ENCODE measurements around the gene CPNE5. TPM values are rescaled to one million over a fixed set of nuclear protein-coding genes. Genes with fewer than 3 reads are reported as not detected.

CPNE5 gene
- total RNA-seq, 1 donor from 2014 or later: 1.2 TPM

DNA sequence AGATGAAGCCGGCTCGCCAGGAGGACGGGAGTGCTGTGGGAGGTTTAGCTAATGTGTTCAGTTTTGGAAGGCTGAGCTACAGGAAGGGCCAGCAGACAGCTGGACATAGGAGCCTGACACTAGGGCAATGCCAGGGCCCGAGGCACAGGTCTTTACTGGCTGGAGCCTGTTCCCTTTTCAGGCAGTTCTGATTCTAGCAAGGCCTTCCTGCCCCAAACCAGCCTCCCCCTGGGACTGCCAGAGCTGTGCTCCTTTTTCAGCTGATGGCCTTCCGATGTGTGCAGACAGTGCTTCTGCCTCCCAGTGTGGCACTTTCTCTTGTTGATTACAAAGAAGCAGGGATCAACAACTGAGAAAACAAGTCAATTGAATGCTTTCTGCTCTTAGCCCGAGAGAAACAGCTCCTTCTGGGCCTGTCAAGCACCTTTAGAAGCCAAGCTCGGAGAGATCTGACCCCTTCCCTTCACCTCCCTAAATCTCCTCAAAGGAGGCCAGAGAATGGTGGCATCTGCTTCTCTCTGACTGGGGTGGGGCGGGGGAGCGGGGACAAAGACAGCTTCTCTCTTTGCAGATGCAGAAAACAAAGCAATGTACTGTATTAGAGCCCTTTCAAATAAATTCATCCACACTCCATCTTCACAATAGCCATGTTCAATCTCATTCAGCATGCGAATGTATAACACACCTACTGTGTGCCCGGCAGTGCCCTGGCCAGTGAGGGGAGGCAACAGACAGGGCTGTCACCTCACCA lies 78.4 kb downstream of the CPNE5 start:
- TF ChIP-seq, protein P1, sequence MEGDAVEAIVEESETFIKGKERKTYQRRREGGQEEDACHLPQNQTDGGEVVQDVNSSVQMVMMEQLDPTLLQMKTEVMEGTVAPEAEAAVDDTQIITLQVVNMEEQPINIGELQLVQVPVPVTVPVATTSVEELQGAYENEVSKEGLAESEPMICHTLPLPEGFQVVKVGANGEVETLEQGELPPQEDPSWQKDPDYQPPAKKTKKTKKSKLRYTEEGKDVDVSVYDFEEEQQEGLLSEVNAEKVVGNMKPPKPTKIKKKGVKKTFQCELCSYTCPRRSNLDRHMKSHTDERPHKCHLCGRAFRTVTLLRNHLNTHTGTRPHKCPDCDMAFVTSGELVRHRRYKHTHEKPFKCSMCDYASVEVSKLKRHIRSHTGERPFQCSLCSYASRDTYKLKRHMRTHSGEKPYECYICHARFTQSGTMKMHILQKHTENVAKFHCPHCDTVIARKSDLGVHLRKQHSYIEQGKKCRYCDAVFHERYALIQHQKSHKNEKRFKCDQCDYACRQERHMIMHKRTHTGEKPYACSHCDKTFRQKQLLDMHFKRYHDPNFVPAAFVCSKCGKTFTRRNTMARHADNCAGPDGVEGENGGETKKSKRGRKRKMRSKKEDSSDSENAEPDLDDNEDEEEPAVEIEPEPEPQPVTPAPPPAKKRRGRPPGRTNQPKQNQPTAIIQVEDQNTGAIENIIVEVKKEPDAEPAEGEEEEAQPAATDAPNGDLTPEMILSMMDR (IDR thresholded peaks at IDR 0.05; ENCODE audit: unreplicated experiment): no peak
- DNase-seq (ENCODE audit: low spot score in 2 of 2, unreplicated experiment in 2 of 2): no peak
- H3K27me3 Mint-ChIP-seq (ENCODE audit: low read depth): peaks cover 5% of the 10 kb centered on the region
- H3K9me3 Mint-ChIP-seq: no peaks in the 10 kb centered on the region
- peaks cover 8% of the 10 kb centered on the region for H3K4me1 Mint-ChIP-seq
- no peak overlapping the region for H3K27ac Mint-ChIP-seq
- no peaks in the 10 kb centered on the region for H3K36me3 Mint-ChIP-seq
- H3K4me3 Mint-ChIP-seq: no peak overlapping the region

DNA sequence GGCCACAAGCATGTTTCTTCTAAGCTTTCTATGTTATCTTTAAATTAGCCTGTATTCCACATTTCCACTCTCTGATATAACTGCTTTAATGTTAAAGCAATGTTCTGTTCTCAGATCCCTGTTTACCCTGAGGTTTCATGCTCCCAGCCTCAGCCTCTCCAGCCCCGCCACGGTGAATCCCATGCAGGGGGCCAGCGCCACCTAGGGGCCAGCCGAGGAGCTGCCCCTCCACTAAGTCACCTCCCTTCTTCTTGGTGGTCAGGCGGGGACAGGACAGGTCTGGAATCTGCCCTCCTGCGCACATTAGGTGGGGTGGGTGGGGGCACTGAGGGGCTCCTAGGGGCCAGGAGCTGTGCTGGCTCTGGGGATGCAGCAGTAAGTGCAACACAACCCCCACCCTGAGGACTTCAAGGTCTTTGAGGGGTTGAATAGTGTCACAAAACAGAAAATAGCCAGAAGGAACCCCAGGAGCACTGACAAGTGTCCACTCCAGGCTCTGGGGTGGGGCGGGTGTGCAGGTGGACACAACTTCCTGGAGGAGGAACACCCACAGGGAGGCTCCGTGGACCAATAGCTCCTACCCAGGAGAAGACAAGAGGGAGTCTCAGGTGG lies 80.0 kb downstream of the CPNE5 start:
- DNase-seq (ENCODE audit: low spot score in 2 of 2, unreplicated experiment in 2 of 2): peak; percentile 78 to 95
- Mint-ChIP-seq H3K9me3 (no peaks in the 10 kb centered on the region), H3K27me3 (ENCODE audit: low read depth) (peaks cover 5% of the 10 kb centered on the region), H3K4me1 (peaks cover 6% of the 10 kb centered on the region), H3K4me3 (no peak overlapping the region), H3K27ac (no peak overlapping the region), H3K36me3 (no peaks in the 10 kb centered on the region)
- TF ChIP-seq, protein P1 (IDR thresholded peaks at IDR 0.05; ENCODE audit: unreplicated experiment): peak; percentile 98

GRCh38 chr6:36758516-36759147 lies 80.6 kb downstream of the CPNE5 start:
- no peak for DNase-seq (ENCODE audit: low spot score in 2 of 2, unreplicated experiment in 2 of 2)
- TF ChIP-seq, protein P1 (IDR thresholded peaks at IDR 0.05; ENCODE audit: unreplicated experiment): no peak
- Mint-ChIP-seq H3K27me3 (ENCODE audit: low read depth) (peaks cover 5% of the 10 kb centered on the region), H3K9me3 (no peaks in the 10 kb centered on the region), H3K4me1 (peaks cover 11% of the 10 kb centered on the region), H3K4me3 (no peak overlapping the region), H3K36me3 (no peaks in the 10 kb centered on the region), H3K27ac (no peak overlapping the region)

- H3K36me3 Mint-ChIP-seq: no peaks in the 10 kb centered on the region
- DNase-seq (ENCODE audit: low spot score in 2 of 2, unreplicated experiment in 2 of 2): no peak
- TF ChIP-seq, protein P1 (IDR thresholded peaks at IDR 0.05; ENCODE audit: unreplicated experiment): no peak
- H3K4me3 Mint-ChIP-seq: no peak overlapping the region
- H3K27ac Mint-ChIP-seq: no peak overlapping the region
- peaks cover 13% of the 10 kb centered on the region for H3K4me1 Mint-ChIP-seq
- H3K9me3 Mint-ChIP-seq: no peaks in the 10 kb centered on the region
- H3K27me3 Mint-ChIP-seq (ENCODE audit: low read depth): peaks cover 5% of the 10 kb centered on the region
These were observed 81.2 kb downstream of the CPNE5 start for GRCh38 chr6:36757943-36758508.

DNA sequence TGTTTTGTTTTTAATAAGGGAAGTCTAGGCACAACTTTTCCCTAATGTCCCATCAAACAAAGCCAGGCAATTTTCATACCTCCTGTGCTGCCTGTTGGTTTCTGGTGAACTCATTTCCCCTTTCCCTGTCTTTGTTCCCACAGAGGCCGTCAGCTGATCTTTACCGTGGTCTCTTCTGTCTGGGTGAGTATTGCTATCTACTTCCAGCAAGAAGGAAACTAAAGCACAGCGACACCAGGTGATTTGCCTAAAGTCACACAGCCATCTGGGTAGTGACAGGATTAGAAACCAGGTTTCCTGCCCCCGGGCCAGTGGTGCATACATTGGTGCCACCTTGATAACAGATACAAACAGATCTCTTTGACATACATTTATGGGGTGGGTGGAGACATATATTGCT lies 82.0 kb downstream of the CPNE5 start:
- no peak for DNase-seq (ENCODE audit: low spot score in 2 of 2, unreplicated experiment in 2 of 2)
- Mint-ChIP-seq H3K4me1 (peaks cover 13% of the 10 kb centered on the region), H3K27ac (no peak overlapping the region), H3K4me3 (no peak overlapping the region), H3K36me3 (no peaks in the 10 kb centered on the region), H3K9me3 (no peaks in the 10 kb centered on the region), H3K27me3 (ENCODE audit: low read depth) (peaks cover 5% of the 10 kb centered on the region)
- TF ChIP-seq, protein P1 (IDR thresholded peaks at IDR 0.05; ENCODE audit: unreplicated experiment): no peak
